IMR-90 (cell line): ENCODE results near the gene CPTP. TPM values are rescaled to one million over a fixed set of nuclear protein-coding genes. Genes with fewer than 3 reads are reported as not detected.
A peak's percentile ranks its signal among the peaks of the same experiment; 100 is the strongest.

ENCODE experiments used
- ATAC-seq: fragments of 200-7000 bp; cut with Tn5 transposase; 2 replicates; pipeline ENCODE4 v1.9.1; 2020; ENCODE audit warnings: low read depth, mild to moderate bottlenecking, moderate library complexity
- BruUV-seq: library from RNA; stranded (reverse); fragments of 400-500 nt; replicated peaks from 2 replicates; lab custom pipeline; 2021; lab: Mats Ljungman, UMichigan
- CTCF ChIA-PET: fragments of 300-600 bp; formaldehyde crosslinking; extraction: SDS; loops from one replicate; lab custom pipeline; 2021; ENCODE audit warnings: antibody characterized with exemption; lab: Yijun Ruan, JAX
- POLR2A ChIA-PET: fragments of 300-600 bp; sonication (Branson Sonifier 250); formaldehyde crosslinking; loops from one replicate; lab custom pipeline; 2022; ENCODE audit warnings: antibody characterized with exemption; ENCODE audit not compliant: unreplicated experiment; lab: Charles Lee
- DNase-seq: peaks from one replicate; pipeline ENCODE4 v3.0.0; 2013
- H2AFZ ChIP-seq: replicated peaks from 2 replicates; pipeline ENCODE3; 2013; ENCODE audit warnings: low read length, mild to moderate bottlenecking; ENCODE audit not compliant: poor library complexity
- H2AK5ac ChIP-seq: 2 replicates; pipeline ENCODE4 v1.6.1; 2013; ENCODE audit warnings: low read depth, low read length, inconsistent platforms
- H2AK9ac ChIP-seq: replicated peaks from 2 replicates; pipeline ENCODE3; 2013; ENCODE audit warnings: mild to moderate bottlenecking, low read depth, low read length, moderate library complexity; ENCODE audit not compliant: poor library complexity
- H2BK120ac ChIP-seq: 2 replicates; pipeline ENCODE4 v1.6.1; 2013; ENCODE audit warnings: low read depth, low read length, inconsistent platforms
- H2BK15ac ChIP-seq: 3 replicates; pipeline ENCODE4 v1.6.1; 2013; ENCODE audit warnings: low read depth, low read length, inconsistent platforms
- H2BK20ac ChIP-seq: 2 replicates; pipeline ENCODE4 v1.6.1; 2013; ENCODE audit warnings: low read depth, mild to moderate bottlenecking, inconsistent platforms, low read length, moderate library complexity
- H2BK5ac ChIP-seq: 2 replicates; pipeline ENCODE4 v1.6.1; 2013; ENCODE audit warnings: mild to moderate bottlenecking, low read depth, low read length, inconsistent platforms; ENCODE audit not compliant: poor library complexity, severe bottlenecking
- H3K14ac ChIP-seq: replicated peaks from 2 replicates; pipeline ENCODE4 v1.6.1; 2013; ENCODE audit warnings: low read depth, low read length, inconsistent platforms
- H3K18ac ChIP-seq: 2 replicates; pipeline ENCODE4 v1.6.1; 2013; ENCODE audit warnings: low read depth, low read length, control low read depth
- H3K23ac ChIP-seq: 2 replicates; pipeline ENCODE4 v1.6.1; 2013; ENCODE audit warnings: low read depth, low read length, inconsistent platforms
- H3K27ac ChIP-seq: 2 replicates; pipeline ENCODE4 v1.5.1; 2013; ENCODE audit warnings: mild to moderate bottlenecking, control low read depth, low read length; ENCODE audit not compliant: insufficient read depth
- H3K27me3 ChIP-seq: 2 replicates; pipeline ENCODE4 v1.6.1; 2013; ENCODE audit warnings: low read length; ENCODE audit not compliant: control insufficient read depth, insufficient read depth
- H3K36me3 ChIP-seq: 2 replicates; pipeline ENCODE4 v1.6.1; 2013; ENCODE audit warnings: low read length, mixed read lengths; ENCODE audit not compliant: control insufficient read depth, insufficient read depth
- H3K4ac ChIP-seq: 2 replicates; pipeline ENCODE4 v1.6.1; 2013; ENCODE audit warnings: low read depth, low read length, inconsistent platforms
- H3K4me1 ChIP-seq: 2 replicates; pipeline ENCODE4 v1.6.1; 2013; ENCODE audit warnings: low read length, mixed read lengths; ENCODE audit not compliant: control insufficient read depth, insufficient read depth
- H3K4me2 ChIP-seq: 2 replicates; pipeline ENCODE4 v1.6.1; 2013; ENCODE audit warnings: low read depth, mild to moderate bottlenecking, control low read depth, low read length, moderate library complexity
- H3K4me3 ChIP-seq: 2 replicates; pipeline ENCODE4 v1.5.1; 2013; ENCODE audit warnings: low read depth, mild to moderate bottlenecking, control low read depth, low read length, moderate library complexity; ENCODE audit not compliant: insufficient read depth
- H3K56ac ChIP-seq: 2 replicates; pipeline ENCODE4 v1.6.1; 2013; ENCODE audit warnings: low read length, inconsistent platforms; ENCODE audit not compliant: insufficient read depth; ENCODE audit errors: extremely low read depth
- H3K79me1 ChIP-seq, 2 experiments: 2 replicates each; pipeline ENCODE4 v1.6.1; 2013; ENCODE audit warnings: low read length in 2 of 2, inconsistent platforms in 1 of 2, low read depth in 1 of 2
- H3K9ac ChIP-seq: 2 replicates; pipeline ENCODE4 v1.6.1; 2013; ENCODE audit warnings: low read depth, low read length, control low read depth
- H3K9me1 ChIP-seq: 2 replicates; pipeline ENCODE4 v1.6.1; 2013; ENCODE audit warnings: low read length, inconsistent platforms; ENCODE audit not compliant: insufficient read depth
- H3K9me3 ChIP-seq: 2 replicates; pipeline ENCODE4 v1.6.1; 2013; ENCODE audit warnings: low read length; ENCODE audit not compliant: control insufficient read depth, insufficient read depth
- H4K20me1 ChIP-seq: 2 replicates; pipeline ENCODE4 v1.6.1; 2013; ENCODE audit warnings: low read length, inconsistent platforms; ENCODE audit not compliant: insufficient read depth
- H4K5ac ChIP-seq: 2 replicates; pipeline ENCODE4 v1.6.1; 2013; ENCODE audit warnings: mild to moderate bottlenecking, low read depth, low read length, control low read depth
- H4K8ac ChIP-seq, 2 experiments: 2 replicates each; pipeline ENCODE4 v1.6.1; 2013; ENCODE audit warnings: low read depth in 2 of 2, low read length in 2 of 2, control low read depth in 1 of 2, inconsistent platforms in 1 of 2
- H4K91ac ChIP-seq: 2 replicates; pipeline ENCODE4 v1.6.1; 2013; ENCODE audit warnings: low read depth, low read length, inconsistent platforms; ENCODE audit not compliant: insufficient read depth
- BHLHE40 ChIP-seq: fragments of 150-350 bp; IDR thresholded peaks from 2 replicates; pipeline ENCODE4 v1.6.1; 2016; ENCODE audit warnings: mild to moderate bottlenecking, low read depth, low read length
- CEBPB ChIP-seq: IDR thresholded peaks from 2 replicates; pipeline ENCODE4 v1.6.1; 2012; ENCODE audit warnings: low read depth, low read length, improper control_type of control experiment
- CHD1 ChIP-seq: IDR thresholded peaks from 2 replicates; pipeline ENCODE4 v1.6.1; 2012; ENCODE audit warnings: low read depth, low read length, improper control_type of control experiment
- ELK1 ChIP-seq: fragments of 150-350 bp; IDR thresholded peaks from 2 replicates; pipeline ENCODE4 v1.6.1; 2016; ENCODE audit warnings: low read depth, mild to moderate bottlenecking, low read length, moderate library complexity, borderline replicate concordance
- FOS ChIP-seq: fragments of 150-350 bp; IDR thresholded peaks from 2 replicates; pipeline ENCODE4 v1.6.1; 2016; ENCODE audit warnings: low read depth, low read length
- MAFK ChIP-seq: IDR thresholded peaks from 2 replicates; pipeline ENCODE4 v1.6.1; 2012; ENCODE audit warnings: low read depth, low read length, improper control_type of control experiment
- MXI1 ChIP-seq: IDR thresholded peaks from 2 replicates; pipeline ENCODE4 v1.6.1; 2012; ENCODE audit warnings: low read depth, mild to moderate bottlenecking, low read length, moderate library complexity, borderline replicate concordance
- NFE2L2 ChIP-seq: fragments of 150-350 bp; IDR thresholded peaks from 2 replicates; pipeline ENCODE4 v1.6.1; 2016; ENCODE audit warnings: low read depth, mild to moderate bottlenecking, low read length
- POLR2A ChIP-seq: IDR thresholded peaks from 2 replicates; pipeline ENCODE4 v1.6.1; 2012; ENCODE audit warnings: mild to moderate bottlenecking, low read depth, low read length
- RAD21 ChIP-seq: IDR thresholded peaks from 2 replicates; pipeline ENCODE4 v1.6.1; 2012; ENCODE audit warnings: low read length, improper control_type of control experiment
- RCOR1 ChIP-seq: IDR thresholded peaks from 2 replicates; pipeline ENCODE4 v1.6.1; 2012; ENCODE audit warnings: mild to moderate bottlenecking, low read length, improper control_type of control experiment; ENCODE audit not compliant: insufficient replicate concordance
- RFX5 ChIP-seq: IDR thresholded peaks from 2 replicates; pipeline ENCODE4 v1.8.0; 2012; ENCODE audit warnings: low read depth, mild to moderate bottlenecking, low read length, moderate library complexity
- SMC3 ChIP-seq: fragments of 150-350 bp; IDR thresholded peaks from 2 replicates; pipeline ENCODE4 v1.6.1; 2016; ENCODE audit warnings: low read depth, mild to moderate bottlenecking, antibody characterized with exemption, low read length, moderate library complexity
- USF2 ChIP-seq: fragments of 150-350 bp; IDR thresholded peaks from 2 replicates; pipeline ENCODE4 v1.6.1; 2017; ENCODE audit warnings: mild to moderate bottlenecking, antibody characterized with exemption, low read length, low read depth
- WGBS, 2 experiments: methylation state at CpG; one replicate each; pipeline versions ENCODE4 v1.1.5 to v1.1.7; 2013; ENCODE audit warnings: missing lambda C conversion rate in 2 of 2; ENCODE audit not compliant: insufficient read length in 1 of 2; ENCODE audit errors: extremely low coverage in 2 of 2; 5-methylcytosine and 5-hydroxymethylcytosine counted together
- dilution Hi-C: fragments of 300-500 bp; cut with HindIII; formaldehyde crosslinking; loops from one replicate; pipeline ENCODE4 v1.14.3; 2018; ENCODE audit warnings: low sequenced_read_pairs; ENCODE audit not compliant: unreplicated experiment
- in situ Hi-C: fragments of 300-500 bp; cut with MboI; formaldehyde crosslinking; loops from 3 replicates; pipeline ENCODE4 v1.14.3; 2019; ENCODE audit warnings: low sequenced_read_pairs, inconsistent platforms, mixed read lengths
- intact Hi-C: fragments of 100-400 bp; cut with micrococcal nuclease; formaldehyde crosslinking; loops from 2 replicates; pipeline ENCODE4 v1.10.0; 2022
- polyA plus RNA-seq, 3 experiments: library from polyadenylated mRNA; depleted of rRNA; stranded (reverse); fragments of >200 nt; gene quantifications; 2 replicates each; pipeline ENCODE4 v1.2.3, GENCODE V29; 2012; ENCODE audit warnings: low replicate concordance in 1 of 3
- total RNA-seq: library from RNA; depleted of rRNA; stranded (reverse); fragments of >200 nt; gene quantifications from 2 replicates; pipeline ENCODE4 v1.2.3, GENCODE V29; 2012
- TF ChIP-seq, protein P1 (sequence below): conservative IDR thresholded peaks from 2 replicates; pipeline ENCODE4 v1.5.1; 2012; ENCODE audit warnings: mild to moderate bottlenecking, low read depth, low read length, improper control_type of control experiment

The CPTP gene
- total and polyA plus RNA-seq, 2 of the 4 experiments (the other 2 are of a cell fraction) = 2.7 to 12.1 TPM

GRCh38 chr1:1302006-1302430 lies 22.6 kb upstream of the CPTP start:
- H2BK20ac ChIP-seq = no peak overlapping the region
- peaks cover 13% of the 10 kb centered on the region for H3K36me3 ChIP-seq
- no TSS peak for BruUV-seq
- H3K9me1 ChIP-seq = peaks cover 3% of the 10 kb centered on the region
- no peak overlapping the region for H3K56ac ChIP-seq
- no peak overlapping the region for H2AK9ac ChIP-seq
- H2BK120ac ChIP-seq = no peak overlapping the region
- H4K5ac ChIP-seq = no peak overlapping the region
- no peak overlapping the region for H3K18ac ChIP-seq
- ATAC-seq (no peak), DNase-seq (no peak)
- TF ChIP-seq ELK1 (no peak), MXI1 (no peak), FOS (no peak), NFE2L2 (no peak), POLR2A (no peak), CEBPB (no peak), RAD21 (0 out of 2 replicates have a peak, but pooled peaks have one; percentile 6), SMC3 (0 out of 2 replicates have a peak, but pooled peaks have one; percentile 15), CHD1 (no peak), USF2 (no peak), RCOR1 (no peak), BHLHE40 (no peak), RFX5 (no peak), MAFK (no peak)
- TF ChIP-seq, protein P1, sequence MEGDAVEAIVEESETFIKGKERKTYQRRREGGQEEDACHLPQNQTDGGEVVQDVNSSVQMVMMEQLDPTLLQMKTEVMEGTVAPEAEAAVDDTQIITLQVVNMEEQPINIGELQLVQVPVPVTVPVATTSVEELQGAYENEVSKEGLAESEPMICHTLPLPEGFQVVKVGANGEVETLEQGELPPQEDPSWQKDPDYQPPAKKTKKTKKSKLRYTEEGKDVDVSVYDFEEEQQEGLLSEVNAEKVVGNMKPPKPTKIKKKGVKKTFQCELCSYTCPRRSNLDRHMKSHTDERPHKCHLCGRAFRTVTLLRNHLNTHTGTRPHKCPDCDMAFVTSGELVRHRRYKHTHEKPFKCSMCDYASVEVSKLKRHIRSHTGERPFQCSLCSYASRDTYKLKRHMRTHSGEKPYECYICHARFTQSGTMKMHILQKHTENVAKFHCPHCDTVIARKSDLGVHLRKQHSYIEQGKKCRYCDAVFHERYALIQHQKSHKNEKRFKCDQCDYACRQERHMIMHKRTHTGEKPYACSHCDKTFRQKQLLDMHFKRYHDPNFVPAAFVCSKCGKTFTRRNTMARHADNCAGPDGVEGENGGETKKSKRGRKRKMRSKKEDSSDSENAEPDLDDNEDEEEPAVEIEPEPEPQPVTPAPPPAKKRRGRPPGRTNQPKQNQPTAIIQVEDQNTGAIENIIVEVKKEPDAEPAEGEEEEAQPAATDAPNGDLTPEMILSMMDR = peak; percentile 38; the same call in 1 of the 2 replicates
- no peak overlapping the region for H3K14ac ChIP-seq
- H3K79me1 ChIP-seq = peaks cover 3 to 50% of the 10 kb centered on the region in 2 experiments; a peak in 3 of 4 replicates
- ChIA-PET CTCF (no interaction called here), POLR2A (no interaction called here)
- no peak overlapping the region for H3K4me3 ChIP-seq
- no peak overlapping the region for H3K23ac ChIP-seq
- 85% methylated on average over 4 of the region's 9 CpGs; no CpG with 5 or more reads in 1 of the 2 experiments for WGBS, 2 experiments
- no peak overlapping the region for H2AK5ac ChIP-seq
- dilution Hi-C loops = no loop called here
- H2BK5ac ChIP-seq = no peak overlapping the region
- no peak overlapping the region for H3K4me2 ChIP-seq
- no peaks in the 10 kb centered on the region for H3K9me3 ChIP-seq
- H4K91ac ChIP-seq = no peak overlapping the region
- peaks cover 53% of the 10 kb centered on the region for H4K20me1 ChIP-seq
- H2AFZ ChIP-seq = no peak overlapping the region
- no peak overlapping the region for H3K4ac ChIP-seq
- H3K27me3 ChIP-seq = no peaks in the 10 kb centered on the region
- intact Hi-C loops = no loop called here
- no peak overlapping the region for H3K9ac ChIP-seq
- H2BK15ac ChIP-seq = no peak overlapping the region
- H4K8ac ChIP-seq = no peak overlapping the region
- no peak overlapping the region for H3K27ac ChIP-seq
- in situ Hi-C loops = no loop called here
- peaks cover 25% of the 10 kb centered on the region for H3K4me1 ChIP-seq
